ENCODE results near the gene TSC1. TPM values are rescaled to one million over a fixed set of nuclear protein-coding genes. Genes with fewer than 3 reads are reported as not detected.

The TSC1 gene
- total RNA-seq, 1 experiment from 2014 or later = 19.3 TPM

GRCh38 chr9:132935026-132935425, 9.4 kb downstream of the TSC1 start:
- TF ChIP-seq CTCF (conservative IDR thresholded peaks at IDR 0.05; ENCODE audit: low read depth, low read length) (no peak), EZH2phosphoT487 (IDR thresholded peaks at IDR 0.05; ENCODE audit: borderline replicate concordance, low read length) (no peak), EZH2 (IDR thresholded peaks at IDR 0.05; ENCODE audit: low read length, unreplicated experiment) (no peak)

GRCh38 chr9:132931178-132931735, 13.2 kb downstream of the TSC1 start:
- DNase-seq = no peak
- CTCF ChIA-PET = no interaction called here

More at GRCh38 chr9:132935026-132935425, 9.4 kb downstream of the TSC1 start:
- H3K4me1 ChIP-seq (ENCODE audit: insufficient read depth, low read length) = peaks cover 15% of the 10 kb centered on the region
- no peaks in the 10 kb centered on the region for H3K27me3 ChIP-seq (ENCODE audit: low read length)
- POLR2A ChIA-PET (ENCODE audit: unreplicated experiment) = no interaction called here
- H3K4me2 ChIP-seq (ENCODE audit: low read length) = no peak overlapping the region
- DNase-seq = no peak
- H3K9me2 ChIP-seq (replicated peaks; ENCODE audit: low read length) = no peaks in the 10 kb centered on the region
- no peak overlapping the region for H3K4me3 ChIP-seq (ENCODE audit: low read length)
- H3K36me3 ChIP-seq (ENCODE audit: low read depth, low read length) = no peaks in the 10 kb centered on the region
- CTCF ChIA-PET = no interaction called here
- no TSS peak for BruUV-seq (replicated peaks)
- no peak overlapping the region for H3K27ac ChIP-seq (ENCODE audit: low read length)
- H3F3A ChIP-seq (ENCODE audit: low read length, unreplicated experiment) = peaks cover 6% of the 10 kb centered on the region
- H2AFZ ChIP-seq (ENCODE audit: low read length) = no peak overlapping the region
- H3K9ac ChIP-seq (ENCODE audit: low read length) = no peak overlapping the region
- no peaks in the 10 kb centered on the region for H4K20me1 ChIP-seq (ENCODE audit: low read length)
- no peaks in the 10 kb centered on the region for H3K9me3 ChIP-seq (ENCODE audit: low read length)
- no peak for ATAC-seq
- intact Hi-C loops (cut with micrococcal nuclease) = no loop called here
- peaks cover 35% of the 10 kb centered on the region for H3K79me2 ChIP-seq (ENCODE audit: low read length)

More at GRCh38 chr9:132931178-132931735, 13.2 kb downstream of the TSC1 start:
- H3K9ac ChIP-seq (ENCODE audit: low read length) = no peak overlapping the region
- no peaks in the 10 kb centered on the region for H3K27me3 ChIP-seq (ENCODE audit: low read length)
- no peaks in the 10 kb centered on the region for H3K9me2 ChIP-seq (replicated peaks; ENCODE audit: low read length)
- no peak for ATAC-seq
- POLR2A ChIA-PET (ENCODE audit: unreplicated experiment) = no interaction called here
- BruUV-seq (replicated peaks) = no TSS peak
- intact Hi-C loops (cut with micrococcal nuclease) = no loop called here
- H3K4me1 ChIP-seq (ENCODE audit: insufficient read depth, low read length) = no peaks in the 10 kb centered on the region
- no peak overlapping the region for H3K4me3 ChIP-seq (ENCODE audit: low read length)
- H3K79me2 ChIP-seq (ENCODE audit: low read length) = peaks cover 7% of the 10 kb centered on the region
- H3K36me3 ChIP-seq (ENCODE audit: low read depth, low read length) = no peaks in the 10 kb centered on the region
- no peak for TF ChIP-seq CTCF (conservative IDR thresholded peaks at IDR 0.05; ENCODE audit: low read depth, low read length)
- TF ChIP-seq EZH2 (IDR thresholded peaks at IDR 0.05; ENCODE audit: low read length, unreplicated experiment) = no peak
- TF ChIP-seq EZH2phosphoT487 (IDR thresholded peaks at IDR 0.05; ENCODE audit: borderline replicate concordance, low read length) = no peak
- no peaks in the 10 kb centered on the region for H3K9me3 ChIP-seq (ENCODE audit: low read length)
- H3K4me2 ChIP-seq (ENCODE audit: low read length) = no peak overlapping the region
- no peaks in the 10 kb centered on the region for H3F3A ChIP-seq (ENCODE audit: low read length, unreplicated experiment)
- H4K20me1 ChIP-seq (ENCODE audit: low read length) = no peaks in the 10 kb centered on the region
- H2AFZ ChIP-seq (ENCODE audit: low read length) = no peak overlapping the region
- H3K27ac ChIP-seq (ENCODE audit: low read length) = no peak overlapping the region

Measured in PC-3 (cell line).